Activated naive CD4-positive, alpha-beta T cell treated with anti-CD3 and anti-CD28 coated beads, Interleukin-2, amount 50 U/mL, for 24 hours (primary cell): Measurements from ENCODE around the gene PLS3.

ENCODE experiments used
- H3K27ac Mint-ChIP-seq: one replicate; pipeline ENCODE4 v1.8.0; 2021; ENCODE audit warnings: mild to moderate bottlenecking, mixed read lengths
- H3K27me3 Mint-ChIP-seq: one replicate; pipeline ENCODE4 v1.8.0; 2021; ENCODE audit warnings: mixed read lengths
- H3K36me3 Mint-ChIP-seq: one replicate; pipeline ENCODE4 v1.8.0; 2021; ENCODE audit warnings: mixed read lengths
- H3K4me1 Mint-ChIP-seq: one replicate; pipeline ENCODE4 v1.8.0; 2021; ENCODE audit warnings: mixed read lengths
- H3K4me3 Mint-ChIP-seq: one replicate; pipeline ENCODE4 v1.8.0; 2021; ENCODE audit warnings: mild to moderate bottlenecking, mixed read lengths
- H3K9me3 Mint-ChIP-seq: one replicate; pipeline ENCODE4 v1.8.0; 2021; ENCODE audit warnings: mixed read lengths

Gene PLS3

GRCh38 chrX:115689931-115690330 lies 129.0 kb downstream of the PLS3 start:
- no peaks in the 10 kb centered on the region for H3K4me1 Mint-ChIP-seq

GRCh38 chrX:115690511-115691216 lies 129.7 kb downstream of the PLS3 start:
- Mint-ChIP-seq H3K4me1 (no peaks in the 10 kb centered on the region), H3K4me3 (no peak overlapping the region), H3K27me3 (peaks cover 2% of the 10 kb centered on the region), H3K27ac (no peak overlapping the region), H3K9me3 (no peaks in the 10 kb centered on the region), H3K36me3 (no peaks in the 10 kb centered on the region)

More at GRCh38 chrX:115689931-115690330, 129.0 kb downstream of the PLS3 start:
- no peaks in the 10 kb centered on the region for H3K36me3 Mint-ChIP-seq
- no peak overlapping the region for H3K4me3 Mint-ChIP-seq
- H3K27me3 Mint-ChIP-seq: peaks cover 2% of the 10 kb centered on the region
- H3K27ac Mint-ChIP-seq: no peak overlapping the region
- H3K9me3 Mint-ChIP-seq: no peaks in the 10 kb centered on the region

GRCh38 chrX:115693476-115693875 lies 132.5 kb downstream of the PLS3 start:
- Mint-ChIP-seq H3K27ac (no peak overlapping the region), H3K9me3 (no peaks in the 10 kb centered on the region), H3K36me3 (no peaks in the 10 kb centered on the region), H3K4me3 (no peak overlapping the region), H3K27me3 (peaks cover 2% of the 10 kb centered on the region), H3K4me1 (no peaks in the 10 kb centered on the region)

- H3K27me3 Mint-ChIP-seq: peaks cover 2% of the 10 kb centered on the region
- H3K9me3 Mint-ChIP-seq: no peaks in the 10 kb centered on the region
- no peak overlapping the region for H3K27ac Mint-ChIP-seq
- no peaks in the 10 kb centered on the region for H3K4me1 Mint-ChIP-seq
- no peaks in the 10 kb centered on the region for H3K36me3 Mint-ChIP-seq
- no peak overlapping the region for H3K4me3 Mint-ChIP-seq
Measured at GRCh38 chrX:115694028-115694427, 133.1 kb downstream of the PLS3 start.

- Mint-ChIP-seq H3K27ac (no peak overlapping the region), H3K9me3 (no peaks in the 10 kb centered on the region), H3K4me3 (no peak overlapping the region), H3K27me3 (peaks cover 2% of the 10 kb centered on the region), H3K4me1 (no peaks in the 10 kb centered on the region), H3K36me3 (no peaks in the 10 kb centered on the region)
Measured at GRCh38 chrX:115696039-115696438, 135.1 kb downstream of the PLS3 start.

GRCh38 chrX:115696939-115697338 lies 136.0 kb downstream of the PLS3 start:
- Mint-ChIP-seq H3K9me3 (no peaks in the 10 kb centered on the region), H3K27ac (no peak overlapping the region), H3K27me3 (peaks cover 2% of the 10 kb centered on the region), H3K4me3 (no peak overlapping the region), H3K36me3 (no peaks in the 10 kb centered on the region), H3K4me1 (no peaks in the 10 kb centered on the region)

GRCh38 chrX:115697806-115698205 lies 136.8 kb downstream of the PLS3 start:
- H3K36me3 Mint-ChIP-seq: no peaks in the 10 kb centered on the region
- no peak overlapping the region for H3K27ac Mint-ChIP-seq
- H3K27me3 Mint-ChIP-seq: peaks cover 2% of the 10 kb centered on the region
- no peaks in the 10 kb centered on the region for H3K4me1 Mint-ChIP-seq
- no peak overlapping the region for H3K4me3 Mint-ChIP-seq
- H3K9me3 Mint-ChIP-seq: no peaks in the 10 kb centered on the region
